Right cardiac atrium (tissue), 5 donors: Measurements from ENCODE around the gene ATF4. TPM values are rescaled to one million over a fixed set of nuclear protein-coding genes. Genes with fewer than 3 reads are reported as not detected.

ENCODE experiments used
- ATAC-seq, 2 donors: fragments of 200-7000 bp; cut with Tn5 transposase; one replicate each; pipeline versions ENCODE4 v1.8.0 to v1.9.1; 2020; ENCODE audit warnings: moderate library complexity in 2 of 2, mild to moderate bottlenecking in 1 of 2
- DNase-seq, 3 donors: peaks; one replicate each; pipeline ENCODE4 v3.0.0-alpha.2; 2020
- H3K27ac ChIP-seq: one replicate; pipeline ENCODE4 v1.5.1; 2013; ENCODE audit warnings: mild to moderate bottlenecking, low read length, control low read depth, moderate library complexity
- H3K27me3 ChIP-seq: one replicate; pipeline ENCODE4 v1.6.1; 2013; ENCODE audit not compliant: control insufficient read depth, insufficient read depth
- H3K4me1 ChIP-seq: one replicate; pipeline ENCODE4 v1.6.1; 2013; ENCODE audit warnings: low read length; ENCODE audit not compliant: control insufficient read depth, insufficient read depth
- H3K4me3 ChIP-seq: one replicate; pipeline ENCODE4 v1.5.1; 2013; ENCODE audit warnings: low read length, control low read depth
- H3K9me3 ChIP-seq: one replicate; pipeline ENCODE4 v1.6.1; 2013; ENCODE audit warnings: low read length; ENCODE audit not compliant: control insufficient read depth
- WGBS: extraction: QIAGEN DNeasy Blood & Tissue Kit; methylation state at CpG from one replicate; pipeline ENCODE4 v1.1.7; 2013; 5-methylcytosine and 5-hydroxymethylcytosine counted together
- intact Hi-C, 4 donors: fragments of 100-400 bp; cut with DNase I; formaldehyde crosslinking; loops; one replicate each; pipeline versions ENCODE4 v1.11.0 to v1.14.0; 2022 to 2023
- long read RNA-seq, 4 donors: library from polyadenylated mRNA; unstranded; transcript quantifications; one replicate each; pipeline ENCODE4 v2.0.0, GENCODE V29; 2020 to 2021
- polyA plus RNA-seq: library from polyadenylated mRNA; stranded (reverse); fragments of 200-250 nt; gene quantifications from one replicate; pipeline ENCODE4 v1.2.3, GENCODE V29; 2013
- total RNA-seq, 4 donors: library from RNA; stranded (reverse); fragmentation: NEBNext Ultra II Directional; extraction: Animal tissue kit (Norgen Biotek cat#: 25700); gene quantifications; one replicate each; pipeline ENCODE4 v1.2.1, GENCODE V29; 2021
- donor health status: healthy with polysubstance abuse.
- donor health status: DM: no; HTN: yes; CAD: no.
- donor health status: DM: no; HTN: no; CAD: no.
- donor health status: DM: no; HTN: yes; CAD: no; lungs with severe emphysema.
- donor health status: DM: yes; HTN: yes; CAD: no.

The ATF4 gene
- total RNA-seq (100 to 1,000 TPM; 156 to 254 (median 177) TPM), polyA plus RNA-seq (244 TPM)
- long read RNA-seq, donor 1, transcript ATF4-202 (3 exons, 1,419 nt) = major isoform, 37 of 50 reads
- long read RNA-seq, donor 1, transcript ATF4-201 (2 exons, 2,019 nt) = minor isoform, 8 of 50 reads
- long read RNA-seq, donor 1, partial matches to known transcripts = 0 of 50 reads
- long read RNA-seq, donor 1, other reads (novel, unspliced or antisense) = 5 of 50 reads
- long read RNA-seq, donor 2, transcript ATF4-202 (3 exons, 1,419 nt) = major isoform, 27 of 59 reads
- long read RNA-seq, donor 2, partial matches to known transcripts = 0 of 59 reads
- long read RNA-seq, donor 2, other reads (novel, unspliced or antisense) = 28 of 59 reads
- long read RNA-seq, donor 3, transcript ATF4-201 (2 exons, 2,019 nt) = minor isoform, 14 of 208 reads
- long read RNA-seq, donor 3, transcript ATF4-202 (3 exons, 1,419 nt) = major isoform, 165 of 208 reads
- long read RNA-seq, donor 3, partial matches to known transcripts = 25 of 208 reads
- long read RNA-seq, donor 3, other reads (novel, unspliced or antisense) = 4 of 208 reads
- long read RNA-seq, donor 4, transcript ATF4-201 (2 exons, 2,019 nt) = minor isoform, 5 of 78 reads
- long read RNA-seq, donor 4, transcript ATF4-202 (3 exons, 1,419 nt) = major isoform, 46 of 78 reads
- long read RNA-seq, donor 4, partial matches to known transcripts = 27 of 78 reads
- long read RNA-seq, donor 4, other reads (novel, unspliced or antisense) = 0 of 78 reads

GRCh38 chr22:39520226-39521105, at the start of gene ATF4:
Gene ATF4 (plus strand): TSS chr22:39520562. CDS start chr22:39521446, 884 bp downstream.
- peak; percentile 68 for ATAC-seq
- no peaks in the 10 kb centered on the region for H3K9me3 ChIP-seq
- peak within 1 kb of the TSS; percentile 97 for H3K27ac ChIP-seq
- peaks cover 6% of the 10 kb centered on the region for H3K4me1 ChIP-seq
- intact Hi-C loops = loop anchor here in 2 of 4 donors (5.0 to 10.0 kb wide), 3 partner anchors 116 to 203 kb away; partner anchors contain the start of genes RPL3 (in 1 of the 2) and SYNGR1 (in 1 of the 2)
- H3K27me3 ChIP-seq = no peaks in the 10 kb centered on the region
- under 1% methylated on average over 86 of the region's 86 CpGs for WGBS
- peak within 1 kb of the TSS; percentile 91 for H3K4me3 ChIP-seq
- DNase-seq = peak; percentile 94 to 98 (median 97)

GRCh38 chr22:39471381-39472141, 48.8 kb upstream of the ATF4 start:
- ATAC-seq (peak; percentile 33 to 60), DNase-seq (peak in 1 of 3 donors; percentile 68)
- Histone ChIP-seq H3K27ac (peak overlapping the region; percentile 76), H3K4me3 (no peak overlapping the region), H3K4me1 (peaks cover 19% of the 10 kb centered on the region), H3K9me3 (no peaks in the 10 kb centered on the region), H3K27me3 (no peaks in the 10 kb centered on the region)
- WGBS = 37% methylated on average over 13 of the region's 13 CpGs
- intact Hi-C loops = no loop called here

- no peaks in the 10 kb centered on the region for H3K9me3 ChIP-seq
- peak overlapping the region; percentile 76 for H3K27ac ChIP-seq
- intact Hi-C loops = no loop called here
- ATAC-seq (peak in 1 of 2 donors; percentile 61), DNase-seq (no peak)
- H3K4me1 ChIP-seq = peaks cover 16% of the 10 kb centered on the region
- H3K4me3 ChIP-seq = no peak overlapping the region
- H3K27me3 ChIP-seq = no peaks in the 10 kb centered on the region
- 70% methylated on average over 19 of the region's 19 CpGs for WGBS
Measured at GRCh38 chr22:39472570-39473556, 47.5 kb upstream of the ATF4 start.

GRCh38 chr22:39473851-39474250, 46.5 kb upstream of the ATF4 start:
- H3K27ac ChIP-seq = no peak overlapping the region
- no peak for ATAC-seq
- intact Hi-C loops = no loop called here
- H3K4me1 ChIP-seq = peaks cover 19% of the 10 kb centered on the region
- WGBS = 93% methylated on average over 5 of the region's 5 CpGs
- H3K27me3 ChIP-seq = no peaks in the 10 kb centered on the region
- DNase-seq = no peak
- no peak overlapping the region for H3K4me3 ChIP-seq
- H3K9me3 ChIP-seq = no peaks in the 10 kb centered on the region

GRCh38 chr22:39474351-39475111, 45.8 kb upstream of the ATF4 start:
- intact Hi-C loops = no loop called here
- H3K4me3 ChIP-seq = no peak overlapping the region
- no peaks in the 10 kb centered on the region for H3K9me3 ChIP-seq
- DNase-seq = peak in 1 of 3 donors; percentile 51
- ATAC-seq = no peak
- no peaks in the 10 kb centered on the region for H3K27me3 ChIP-seq
- H3K4me1 ChIP-seq = peaks cover 19% of the 10 kb centered on the region
- H3K27ac ChIP-seq = no peak overlapping the region
- 65% methylated on average over 11 of the region's 11 CpGs for WGBS

- ATAC-seq (no peak), DNase-seq (peak in 1 of 3 donors; percentile 77)
- Histone ChIP-seq H3K9me3 (no peaks in the 10 kb centered on the region), H3K4me3 (no peak overlapping the region), H3K27ac (no peak overlapping the region), H3K27me3 (no peaks in the 10 kb centered on the region), H3K4me1 (peaks cover 15% of the 10 kb centered on the region)
- WGBS = 64% methylated on average over 9 of the region's 9 CpGs
- intact Hi-C loops = no loop called here
Measured at GRCh38 chr22:39475337-39475736, 45.0 kb upstream of the ATF4 start.

- Histone ChIP-seq H3K9me3 (no peaks in the 10 kb centered on the region), H3K4me1 (peaks cover 15% of the 10 kb centered on the region), H3K27ac (no peak overlapping the region), H3K27me3 (no peaks in the 10 kb centered on the region), H3K4me3 (no peak overlapping the region)
- intact Hi-C loops = no loop called here
- DNase-seq = peak in 1 of 3 donors; percentile 74
- no peak for ATAC-seq
- 66% methylated on average over 3 of the region's 3 CpGs for WGBS
Measured at GRCh38 chr22:39475902-39476301, 44.5 kb upstream of the ATF4 start.

- ATAC-seq = no peak
- H3K4me3 ChIP-seq = no peak overlapping the region
- WGBS = 82% methylated on average over 13 of the region's 13 CpGs
- no peaks in the 10 kb centered on the region for H3K27me3 ChIP-seq
- no peak for DNase-seq
- no peak overlapping the region for H3K27ac ChIP-seq
- H3K9me3 ChIP-seq = no peaks in the 10 kb centered on the region
- intact Hi-C loops = no loop called here
- peaks cover 12% of the 10 kb centered on the region for H3K4me1 ChIP-seq
Measured at GRCh38 chr22:39476664-39477063, 43.7 kb upstream of the ATF4 start.

- intact Hi-C loops = no loop called here
- ATAC-seq = no peak
- no peak overlapping the region for H3K4me3 ChIP-seq
- no peaks in the 10 kb centered on the region for H3K9me3 ChIP-seq
- WGBS = 93% methylated on average over 9 of the region's 9 CpGs
- H3K27me3 ChIP-seq = no peaks in the 10 kb centered on the region
- peaks cover 7% of the 10 kb centered on the region for H3K4me1 ChIP-seq
- no peak overlapping the region for H3K27ac ChIP-seq
- DNase-seq = no peak
Measured at GRCh38 chr22:39477542-39477941, 42.8 kb upstream of the ATF4 start.
